Measurements from ENCODE around the gene ZBED2. TPM values are rescaled to one million over a fixed set of nuclear protein-coding genes. Genes with fewer than 3 reads are reported as not detected.
A peak's percentile ranks its signal among the peaks of the same experiment; 100 is the strongest.
"Not testable (repeated sequence)": the region's sequence is repeated elsewhere in the genome, so short reads cannot be mapped to it uniquely, and the experiment has no call there.

The ZBED2 gene, protein sequence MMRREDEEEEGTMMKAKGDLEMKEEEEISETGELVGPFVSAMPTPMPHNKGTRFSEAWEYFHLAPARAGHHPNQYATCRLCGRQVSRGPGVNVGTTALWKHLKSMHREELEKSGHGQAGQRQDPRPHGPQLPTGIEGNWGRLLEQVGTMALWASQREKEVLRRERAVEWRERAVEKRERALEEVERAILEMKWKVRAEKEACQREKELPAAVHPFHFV
- 10 to 100 TPM in 1 of 2 donors, 1 to 10 TPM in 1; 5.7 to 70.2 TPM for total RNA-seq

DNA sequence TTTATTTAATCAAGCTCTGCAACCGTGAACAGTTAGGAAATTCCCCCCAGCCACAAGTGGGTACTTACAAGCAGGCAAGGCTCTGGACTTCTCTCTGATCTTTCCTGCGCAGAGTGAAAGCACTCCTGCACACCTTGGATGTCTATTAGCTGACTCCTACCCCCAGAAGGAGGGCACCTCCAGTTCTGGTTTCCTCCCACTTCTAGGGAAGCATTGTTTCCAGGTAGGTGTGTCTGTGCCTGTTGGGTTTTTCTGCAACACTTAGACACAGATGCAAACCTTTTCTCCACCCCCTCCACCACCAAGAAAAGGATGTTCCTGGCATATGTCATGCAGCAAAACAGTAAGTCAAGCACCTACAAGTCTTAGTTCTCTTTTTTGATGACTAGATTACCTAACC is at the start of gene ZBED2:
ZBED2 (minus strand) TSS at position 115 of the 400 bp plus-strand sequence. CDS start 1,145 bp downstream, outside the sequence.
- Mint-ChIP-seq H3K27me3 (no peaks in the 10 kb centered on the region), H3K36me3 (peaks cover 47% of the 10 kb centered on the region), H3K4me3 (peak within 1 kb of the TSS; percentile 82), H3K27ac (peak within 1 kb of the TSS; percentile 82 to 88), H3K4me1 (ENCODE audit: low read depth in 2 of 2) (peaks cover 29 to 61% of the 10 kb centered on the region in 2 donors), H3K9me3 (no peaks in the 10 kb centered on the region)
- ATAC-seq (peak in 1 of 2 donors; percentile 54), DNase-seq (ENCODE audit: low spot score) (no peak)

DNA sequence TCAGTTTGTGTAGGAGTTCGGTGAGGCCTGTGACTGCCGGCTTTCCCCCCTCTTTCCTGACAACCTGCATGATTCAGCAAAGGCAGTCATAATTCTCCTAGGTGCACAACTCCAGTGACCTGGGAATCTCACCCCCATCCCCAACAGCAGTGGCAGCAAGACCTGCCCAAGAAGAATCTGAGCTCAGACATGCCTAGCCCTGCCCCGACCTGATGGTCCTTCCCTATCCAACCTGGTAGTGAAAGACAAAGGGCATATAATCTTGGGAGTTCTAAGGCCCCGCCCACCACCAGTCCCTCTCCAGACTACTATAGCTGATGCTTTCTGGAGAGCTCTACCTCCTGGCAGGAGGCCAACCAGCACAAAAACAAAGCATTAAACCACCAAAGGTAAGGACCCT is 44.2 kb upstream of the ZBED2 start:
- Mint-ChIP-seq H3K36me3 (peaks cover 65% of the 10 kb centered on the region), H3K27ac (no peak overlapping the region)

DNA sequence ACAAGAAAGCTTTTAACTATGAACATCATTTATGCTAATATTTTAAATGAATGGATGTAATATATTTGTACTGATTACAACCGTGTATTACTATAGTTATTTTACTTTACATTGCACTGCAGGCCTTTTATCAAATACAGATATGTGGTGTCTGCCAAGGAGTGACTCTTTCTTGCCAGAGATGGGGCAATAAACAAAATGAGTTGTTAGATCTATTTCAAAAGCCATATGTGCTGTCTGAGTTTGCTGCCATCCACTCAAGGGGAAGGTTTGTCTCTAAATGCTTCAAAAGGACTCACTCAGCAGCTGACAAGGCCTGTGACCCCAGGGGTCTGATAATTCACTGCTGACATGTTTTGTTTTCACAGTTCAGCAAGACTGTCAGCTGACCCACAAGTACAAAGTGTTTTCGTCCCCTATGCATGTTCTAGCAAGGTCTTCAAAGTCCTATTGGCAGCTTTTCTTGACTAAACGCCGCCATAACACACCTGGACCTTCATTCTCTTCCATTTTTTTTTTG is 41.3 kb upstream of the ZBED2 start:
- Mint-ChIP-seq H3K36me3 (peaks cover 43% of the 10 kb centered on the region), H3K4me1 (ENCODE audit: low read depth in 2 of 2) (no peaks in the 10 kb centered on the region), H3K4me3 (no peak overlapping the region), H3K27ac (peak overlapping the region in 1 of 2 donors; percentile 40), H3K27me3 (no peaks in the 10 kb centered on the region), H3K9me3 (peaks cover 8% of the 10 kb centered on the region)
- DNase-seq (ENCODE audit: low spot score) (no peak), ATAC-seq (no peak)

More for the DNA sequence above, 44.2 kb upstream of the ZBED2 start:
- no peak for ATAC-seq
- Mint-ChIP-seq H3K9me3 (peaks cover 29% of the 10 kb centered on the region), H3K4me3 (no peak overlapping the region), H3K27me3 (no peaks in the 10 kb centered on the region), H3K4me1 (ENCODE audit: low read depth in 2 of 2) (no peaks in the 10 kb centered on the region)
- no peak for DNase-seq (ENCODE audit: low spot score)

DNA sequence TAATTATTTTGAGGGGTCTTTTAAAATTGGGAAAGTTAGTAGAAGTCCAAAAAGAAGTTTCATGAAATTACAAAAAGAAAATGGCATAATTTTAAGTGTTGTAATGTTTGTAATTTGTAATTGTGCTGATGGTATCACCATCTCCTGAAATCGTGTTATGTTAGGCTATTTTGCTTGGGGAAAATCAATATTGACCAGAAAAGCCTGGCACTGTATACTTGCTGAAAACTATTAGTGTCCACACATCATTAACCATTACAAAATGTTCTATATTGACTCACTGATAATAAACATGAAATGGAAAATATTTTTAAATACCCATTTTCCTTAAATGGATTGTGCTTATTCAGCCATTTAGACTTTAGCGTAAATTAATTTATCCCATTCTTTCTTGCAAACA is 40.3 kb upstream of the ZBED2 start:
- H3K4me1 Mint-ChIP-seq (ENCODE audit: low read depth in 2 of 2): no peaks in the 10 kb centered on the region
- peaks cover 3% of the 10 kb centered on the region for H3K9me3 Mint-ChIP-seq
- H3K27me3 Mint-ChIP-seq: no peaks in the 10 kb centered on the region
- H3K36me3 Mint-ChIP-seq: peaks cover 42% of the 10 kb centered on the region
- ATAC-seq (no peak), DNase-seq (ENCODE audit: low spot score) (no peak)
- H3K27ac Mint-ChIP-seq: no peak overlapping the region
- no peak overlapping the region for H3K4me3 Mint-ChIP-seq

DNA sequence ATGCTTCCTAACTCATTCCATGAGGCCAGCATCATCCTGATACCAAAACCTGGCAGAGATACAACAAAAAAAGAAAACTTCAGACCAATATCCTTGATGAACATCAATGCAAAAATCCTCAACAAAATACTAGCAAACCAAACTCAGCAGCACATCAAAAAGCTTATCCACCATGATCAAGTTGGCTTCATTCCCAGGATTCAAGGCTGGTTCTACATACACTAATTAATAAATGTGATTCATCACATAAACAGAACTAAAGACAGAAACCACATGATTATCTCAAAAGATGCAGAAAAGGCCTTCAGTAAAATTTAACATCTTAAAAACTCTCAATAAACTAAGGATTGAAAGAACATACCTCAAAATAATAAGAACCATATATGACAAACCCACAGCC is 35.5 kb upstream of the ZBED2 start:
- H3K4me3 Mint-ChIP-seq; H3K9me3 Mint-ChIP-seq; H3K4me1 Mint-ChIP-seq (ENCODE audit: low read depth in 2 of 2); DNase-seq (ENCODE audit: low spot score); ATAC-seq; H3K27me3 Mint-ChIP-seq: not testable (repeated sequence)
- peaks cover 41% of the 10 kb centered on the region for H3K36me3 Mint-ChIP-seq
- peak overlapping the region in 1 of 2 donors; percentile 21 for H3K27ac Mint-ChIP-seq

DNA sequence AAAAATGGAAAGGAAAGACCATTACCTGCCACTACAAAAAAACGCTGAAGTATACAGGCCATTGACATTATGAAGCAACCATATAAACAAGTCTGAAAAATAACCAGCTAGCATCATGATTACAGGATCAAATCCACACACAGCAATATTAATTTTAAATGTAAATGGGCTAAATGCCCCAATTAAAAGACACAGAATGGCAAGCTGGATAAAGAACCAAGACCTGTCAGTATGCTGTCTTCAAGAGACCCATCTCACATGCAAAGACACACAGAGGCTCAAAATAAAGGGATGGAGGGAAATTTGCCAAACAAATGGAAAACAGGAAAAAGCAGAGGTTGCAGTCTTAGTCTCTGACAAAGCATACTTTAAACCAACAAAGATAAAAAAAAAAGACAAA is 33.9 kb upstream of the ZBED2 start:
- H3K9me3 Mint-ChIP-seq; H3K27ac Mint-ChIP-seq; H3K27me3 Mint-ChIP-seq; DNase-seq (ENCODE audit: low spot score); H3K4me1 Mint-ChIP-seq (ENCODE audit: low read depth in 2 of 2); ATAC-seq; H3K4me3 Mint-ChIP-seq: not testable (repeated sequence)
- H3K36me3 Mint-ChIP-seq: peaks cover 57% of the 10 kb centered on the region

DNA sequence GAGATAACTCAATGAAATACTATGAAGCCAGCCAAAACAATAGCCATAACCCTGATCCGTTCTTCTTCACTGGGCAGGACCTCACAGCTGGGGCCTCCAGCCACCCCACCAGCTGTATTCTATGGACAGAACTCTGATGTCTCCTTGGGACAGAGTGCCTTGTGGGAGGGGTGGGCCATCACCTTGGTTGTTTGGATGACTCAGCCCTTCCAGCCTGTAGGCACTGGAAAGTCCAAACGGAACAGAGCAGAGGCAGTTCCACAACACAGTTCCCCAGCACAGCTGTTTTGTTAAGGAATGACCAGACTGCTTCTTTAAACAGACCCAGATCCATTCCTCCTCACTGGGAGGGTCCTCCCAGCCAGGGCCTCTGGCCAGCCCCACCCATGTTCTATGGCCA is 31.9 kb upstream of the ZBED2 start:
- no peaks in the 10 kb centered on the region for H3K27me3 Mint-ChIP-seq
- peaks cover 57% of the 10 kb centered on the region for H3K36me3 Mint-ChIP-seq
- no peaks in the 10 kb centered on the region for H3K9me3 Mint-ChIP-seq
- ATAC-seq (no peak), DNase-seq (ENCODE audit: low spot score) (no peak)
- H3K4me1 Mint-ChIP-seq (ENCODE audit: low read depth in 2 of 2): peaks cover 6 to 9% of the 10 kb centered on the region in 2 donors
- H3K27ac Mint-ChIP-seq: no peak overlapping the region
- no peak overlapping the region for H3K4me3 Mint-ChIP-seq

DNA sequence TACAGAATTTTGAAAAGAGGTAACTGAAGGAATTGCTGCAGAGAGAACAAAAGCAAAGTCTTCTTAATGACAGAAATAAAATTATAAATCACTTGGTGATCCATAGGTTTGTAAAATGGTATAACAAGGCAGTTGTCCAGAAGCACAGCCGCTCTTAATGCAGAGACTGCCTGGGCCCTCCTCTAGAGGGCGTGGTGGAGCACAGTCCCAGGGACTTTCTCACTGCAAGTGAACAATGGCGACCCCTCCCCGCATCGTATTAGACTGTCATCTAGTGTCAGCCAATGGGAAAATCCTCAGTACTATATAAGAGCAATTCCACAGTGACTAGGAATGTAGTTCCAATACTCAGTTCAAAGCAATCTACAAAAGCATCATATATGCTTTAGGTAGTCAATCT is 26.4 kb upstream of the ZBED2 start:
- ATAC-seq: no peak
- no peak overlapping the region for H3K27ac Mint-ChIP-seq
- DNase-seq (ENCODE audit: low spot score): no peak

DNA sequence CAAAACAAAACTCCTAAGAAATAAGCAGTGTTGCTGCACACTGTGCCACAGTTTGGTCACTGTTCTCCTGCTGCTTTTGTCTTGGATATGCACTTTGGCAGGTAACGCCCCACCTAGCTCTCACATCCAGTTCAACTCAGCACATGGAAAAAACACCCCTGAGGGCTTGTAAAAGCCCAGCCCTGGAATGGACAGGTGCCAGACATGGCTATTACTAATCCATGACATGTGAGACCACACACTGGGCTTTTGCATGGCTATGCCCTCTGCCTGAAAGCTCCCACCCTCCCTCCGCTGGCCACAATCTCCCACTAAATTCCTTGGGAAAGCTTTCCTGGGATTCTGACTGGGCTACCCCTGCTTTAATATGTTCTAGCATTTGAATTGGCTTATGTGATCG is 24.7 kb upstream of the ZBED2 start:
- peaks cover 34 to 37% of the 10 kb centered on the region in 2 donors for H3K4me1 Mint-ChIP-seq (ENCODE audit: low read depth in 2 of 2)
- DNase-seq (ENCODE audit: low spot score) (no peak), ATAC-seq (no peak)
- H3K9me3 Mint-ChIP-seq: peaks cover 3% of the 10 kb centered on the region
- H3K27me3 Mint-ChIP-seq: no peaks in the 10 kb centered on the region
- H3K4me3 Mint-ChIP-seq: no peak overlapping the region
- peaks cover 13% of the 10 kb centered on the region for H3K36me3 Mint-ChIP-seq
- H3K27ac Mint-ChIP-seq: peak overlapping the region in 1 of 2 donors; percentile 80

More for the DNA sequence above, 26.4 kb upstream of the ZBED2 start:
- no peak overlapping the region for H3K4me3 Mint-ChIP-seq
- H3K4me1 Mint-ChIP-seq (ENCODE audit: low read depth in 2 of 2): peaks cover 19 to 22% of the 10 kb centered on the region in 2 donors
- H3K9me3 Mint-ChIP-seq: no peaks in the 10 kb centered on the region
- no peaks in the 10 kb centered on the region for H3K27me3 Mint-ChIP-seq
- peaks cover 16% of the 10 kb centered on the region for H3K36me3 Mint-ChIP-seq

DNA sequence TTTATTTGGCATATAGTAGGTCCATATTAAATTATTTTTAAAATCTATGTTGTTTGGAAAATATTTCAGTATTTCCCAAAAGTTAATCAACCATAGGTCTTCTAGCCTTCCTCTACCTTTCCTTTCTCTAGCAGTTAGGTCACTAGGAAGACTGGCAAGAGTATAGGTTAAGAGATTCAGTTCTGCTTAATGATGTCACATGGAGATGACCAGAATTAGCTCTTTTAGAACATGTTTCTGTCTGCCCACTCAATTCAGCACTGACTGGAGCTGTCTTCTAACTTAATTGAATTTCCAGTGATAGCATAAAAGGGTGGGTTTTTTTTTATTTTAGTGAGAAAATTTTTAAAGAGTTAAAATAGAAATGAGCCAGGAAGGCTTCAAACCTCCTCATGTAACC is 23.8 kb upstream of the ZBED2 start:
- peaks cover 8% of the 10 kb centered on the region for H3K36me3 Mint-ChIP-seq
- no peak for DNase-seq (ENCODE audit: low spot score)
- peaks cover 35 to 37% of the 10 kb centered on the region in 2 donors for H3K4me1 Mint-ChIP-seq (ENCODE audit: low read depth in 2 of 2)
- peaks cover 3% of the 10 kb centered on the region for H3K9me3 Mint-ChIP-seq
- no peak for ATAC-seq
- peak overlapping the region; percentile 66 to 93 for H3K27ac Mint-ChIP-seq
- H3K27me3 Mint-ChIP-seq: no peaks in the 10 kb centered on the region
- H3K4me3 Mint-ChIP-seq: no peak overlapping the region

DNA sequence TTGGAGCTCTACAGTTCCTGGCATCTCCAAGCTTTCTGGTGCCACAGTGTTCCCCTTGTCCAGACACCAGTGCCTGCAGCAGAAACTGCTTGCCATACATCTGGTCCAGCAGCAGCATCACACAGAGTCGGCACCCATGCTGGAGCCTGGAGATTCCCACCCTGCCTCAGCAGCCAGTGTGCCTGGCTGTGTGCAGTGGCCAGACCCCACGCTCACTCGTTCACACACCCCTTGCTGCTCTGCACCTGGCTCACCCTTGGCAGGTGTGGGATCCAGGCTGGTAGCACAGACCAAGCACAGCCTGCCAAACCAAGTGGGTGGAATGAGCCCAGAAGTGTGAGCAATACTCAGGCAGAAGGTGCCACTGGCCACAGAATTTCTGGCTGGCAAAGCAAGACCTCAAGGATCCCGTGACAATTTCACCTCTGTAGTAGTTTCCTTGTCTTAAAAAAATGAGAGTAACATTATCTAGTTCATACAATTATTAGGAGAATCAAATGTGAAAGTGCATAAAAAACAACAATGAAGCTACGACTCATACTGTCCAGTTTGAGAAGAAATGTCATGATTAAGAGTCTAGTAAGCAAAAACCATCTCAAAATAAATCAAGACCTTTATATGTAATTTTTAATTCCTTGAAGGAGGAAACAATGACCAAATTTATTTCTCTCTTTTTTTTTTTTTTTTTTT is 22.9 kb upstream of the ZBED2 start:
- Mint-ChIP-seq H3K4me3 (no peak overlapping the region), H3K9me3 (peaks cover 3% of the 10 kb centered on the region), H3K4me1 (ENCODE audit: low read depth in 2 of 2) (peaks cover 41 to 43% of the 10 kb centered on the region in 2 donors), H3K27me3 (no peaks in the 10 kb centered on the region), H3K27ac (peak overlapping the region; percentile 66 to 93), H3K36me3 (peaks cover 14% of the 10 kb centered on the region)
- ATAC-seq (no peak), DNase-seq (ENCODE audit: low spot score) (no peak)

DNA sequence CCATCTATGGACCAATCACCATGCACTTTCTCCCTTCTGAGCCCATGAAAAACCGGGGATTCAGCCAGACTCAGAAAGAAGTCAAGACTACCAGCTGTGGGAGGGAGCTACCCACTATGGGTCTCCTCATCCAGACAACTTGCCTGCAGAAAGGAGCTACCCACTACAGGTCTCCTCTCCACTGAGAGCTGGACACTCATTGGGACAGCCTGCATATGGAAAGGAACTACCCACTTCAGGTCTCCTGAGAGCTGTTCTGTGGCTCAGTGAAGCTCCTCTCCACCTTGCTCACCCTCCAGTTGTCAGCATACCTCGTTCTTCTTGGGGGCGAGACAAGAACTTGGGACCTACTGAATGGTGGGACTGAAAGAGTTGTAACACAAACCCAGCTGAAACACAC is 22.3 kb upstream of the ZBED2 start:
- ATAC-seq (no peak), DNase-seq (ENCODE audit: low spot score) (no peak)
- H3K4me1 Mint-ChIP-seq (ENCODE audit: low read depth in 2 of 2): peaks cover 47 to 48% of the 10 kb centered on the region in 2 donors
- H3K4me3 Mint-ChIP-seq: no peak overlapping the region
- H3K36me3 Mint-ChIP-seq: peaks cover 19% of the 10 kb centered on the region
- H3K27me3 Mint-ChIP-seq: no peaks in the 10 kb centered on the region
- H3K9me3 Mint-ChIP-seq: peaks cover 3% of the 10 kb centered on the region
- H3K27ac Mint-ChIP-seq: peak overlapping the region; percentile 93 to 96

DNA sequence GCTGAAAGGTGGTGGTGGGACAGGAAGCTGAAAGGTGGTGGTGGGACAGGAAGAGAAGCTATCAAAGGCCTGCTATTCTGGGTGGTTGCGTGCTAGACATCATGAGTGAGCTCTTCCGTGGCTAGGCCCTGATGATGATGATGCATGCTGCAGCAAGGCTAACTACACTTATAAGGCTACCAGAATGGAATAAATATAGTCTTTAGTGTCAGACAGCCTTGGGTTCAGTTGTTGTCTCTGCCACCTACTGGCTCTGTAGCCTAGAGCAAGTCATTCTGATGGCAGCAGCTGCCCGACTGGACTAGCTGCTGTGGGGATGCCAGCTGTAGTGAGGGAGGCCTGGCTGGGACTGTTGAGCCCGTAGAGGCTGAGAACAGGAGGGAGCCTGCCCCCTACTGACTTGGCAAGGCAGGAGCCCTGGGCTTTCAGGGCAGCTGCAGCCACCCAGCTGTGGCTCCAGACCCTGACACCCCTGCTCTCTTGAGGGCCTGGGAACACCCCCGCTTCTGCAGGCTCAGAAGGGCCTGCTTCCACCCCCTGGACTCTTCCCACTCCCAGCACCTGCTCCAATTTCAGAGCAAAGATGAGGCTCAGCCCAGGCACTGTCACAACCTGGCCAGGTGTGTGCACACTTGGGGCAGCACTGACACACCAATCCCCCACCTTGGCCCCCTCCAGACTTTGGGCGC is 21.4 kb upstream of the ZBED2 start:
- ATAC-seq (peak; percentile 83 to 94), DNase-seq (ENCODE audit: low spot score) (no peak)
- H3K36me3 Mint-ChIP-seq: peaks cover 25% of the 10 kb centered on the region
- H3K27me3 Mint-ChIP-seq: no peaks in the 10 kb centered on the region
- H3K27ac Mint-ChIP-seq: peak overlapping the region; percentile 93 to 96
- peaks cover 53 to 56% of the 10 kb centered on the region in 2 donors for H3K4me1 Mint-ChIP-seq (ENCODE audit: low read depth in 2 of 2)
- H3K4me3 Mint-ChIP-seq: peak overlapping the region; percentile 67
- H3K9me3 Mint-ChIP-seq: peaks cover 3% of the 10 kb centered on the region

DNA sequence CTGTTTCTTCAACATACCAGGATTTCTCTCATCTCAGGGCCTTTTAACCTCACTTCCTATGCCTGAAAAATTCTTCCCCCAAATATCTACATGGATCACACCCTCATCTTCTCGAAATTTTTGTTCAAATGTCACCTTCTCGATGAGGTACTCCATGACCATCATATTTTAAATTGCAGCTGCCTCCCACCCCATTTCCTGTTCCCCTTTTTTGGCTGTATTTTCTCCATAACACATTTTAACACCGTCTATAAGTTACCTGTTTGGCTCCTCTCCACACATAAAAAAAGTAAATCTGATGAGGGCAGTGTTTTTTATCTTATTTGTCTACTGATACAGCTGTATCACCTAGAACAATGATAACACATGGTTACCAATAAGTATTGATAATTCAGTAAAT is 20.7 kb upstream of the ZBED2 start:
- no peak for DNase-seq (ENCODE audit: low spot score)
- no peak for ATAC-seq
- Mint-ChIP-seq H3K27ac (peak overlapping the region; percentile 93 to 96), H3K4me1 (ENCODE audit: low read depth in 2 of 2) (peaks cover 59 to 63% of the 10 kb centered on the region in 2 donors), H3K27me3 (no peaks in the 10 kb centered on the region), H3K4me3 (peak overlapping the region; percentile 67), H3K36me3 (peaks cover 32% of the 10 kb centered on the region), H3K9me3 (peaks cover 3% of the 10 kb centered on the region)

Data from natural killer cell treated with Interleukin-12 subunit alpha and Interleukin-12 subunit beta and Interleukin-15 and Interleukin-18, amount 100 ng/mL, for 72 hours (primary cell).